H9 (cell line): Measurements from ENCODE around the gene MRGPRG. TPM values are rescaled to one million over a fixed set of nuclear protein-coding genes. Genes with fewer than 3 reads are reported as not detected.

Experiments used
- DNase-seq: peaks from one replicate; pipeline ENCODE4 v3.0.0-alpha.2; 2017
- H2AFZ ChIP-seq: one replicate; pipeline ENCODE4 v1.6.1; 2013; ENCODE audit warnings: mild to moderate bottlenecking, low read length, control low read depth, moderate library complexity
- H2AK5ac ChIP-seq: 2 replicates; pipeline ENCODE4 v1.6.1; 2013; ENCODE audit warnings: low read length, control low read depth, mixed read lengths; ENCODE audit not compliant: insufficient read length
- H2BK120ac ChIP-seq: one replicate; pipeline ENCODE4 v1.6.1; 2013; ENCODE audit warnings: low read depth, mild to moderate bottlenecking, low read length, control low read depth, inconsistent platforms; ENCODE audit not compliant: poor library complexity, severe bottlenecking
- H2BK12ac ChIP-seq: 2 replicates; pipeline ENCODE4 v1.6.1; 2013; ENCODE audit warnings: low read length, control low read depth, mixed read lengths, low read depth; ENCODE audit not compliant: insufficient read length
- H2BK15ac ChIP-seq: 2 replicates; pipeline ENCODE4 v1.6.1; 2013; ENCODE audit warnings: low read depth, low read length, control low read depth
- H2BK20ac ChIP-seq: one replicate; pipeline ENCODE4 v1.6.1; 2013; ENCODE audit warnings: low read depth, mild to moderate bottlenecking, low read length, control low read depth, inconsistent platforms; ENCODE audit not compliant: poor library complexity, severe bottlenecking
- H2BK5ac ChIP-seq: 2 replicates; pipeline ENCODE4 v1.6.1; 2013; ENCODE audit warnings: low read length, control low read depth, mixed read lengths; ENCODE audit not compliant: insufficient read length
- H3K14ac ChIP-seq: 2 replicates; pipeline ENCODE4 v1.6.1; 2013; ENCODE audit warnings: low read length, control low read depth; ENCODE audit not compliant: insufficient read depth
- H3K18ac ChIP-seq: 2 replicates; pipeline ENCODE4 v1.6.1; 2013; ENCODE audit warnings: low read depth, mild to moderate bottlenecking, mixed read lengths, low read length, control low read depth; ENCODE audit not compliant: insufficient read length
- H3K23ac ChIP-seq: 2 replicates; pipeline ENCODE4 v1.6.1; 2013; ENCODE audit warnings: low read length, control low read depth, mixed read lengths, low read depth; ENCODE audit not compliant: insufficient read length
- H3K23me2 ChIP-seq: 2 replicates; pipeline ENCODE4 v1.6.1; 2013; ENCODE audit warnings: low read depth, mild to moderate bottlenecking, mixed read lengths, low read length, control low read depth; ENCODE audit not compliant: insufficient read length, poor library complexity, severe bottlenecking
- H3K27ac ChIP-seq: 2 replicates; pipeline ENCODE4 v1.5.1; 2013; ENCODE audit warnings: low read length, control low read depth, mixed read lengths, low read depth; ENCODE audit not compliant: insufficient read length
- H3K27me3 ChIP-seq: 2 replicates; pipeline ENCODE4 v1.6.1; 2013; ENCODE audit warnings: low read length, control low read depth, inconsistent platforms; ENCODE audit not compliant: insufficient read depth
- H3K4ac ChIP-seq: 2 replicates; pipeline ENCODE4 v1.6.1; 2013; ENCODE audit warnings: low read depth, mild to moderate bottlenecking, control low read depth, inconsistent platforms, low read length, moderate library complexity
- H3K4me1 ChIP-seq: 2 replicates; pipeline ENCODE4 v1.6.1; 2013; ENCODE audit warnings: low read length, control low read depth, inconsistent platforms; ENCODE audit not compliant: insufficient read depth
- H3K4me2 ChIP-seq: 2 replicates; pipeline ENCODE4 v1.6.1; 2013; ENCODE audit warnings: low read length, control low read depth, mixed read lengths; ENCODE audit not compliant: insufficient read length, insufficient read depth
- H3K56ac ChIP-seq: 2 replicates; pipeline ENCODE4 v1.6.1; 2013; ENCODE audit warnings: low read depth, mild to moderate bottlenecking, mixed read lengths, low read length, control low read depth; ENCODE audit not compliant: insufficient read length
- H3K79me1 ChIP-seq: 2 replicates; pipeline ENCODE4 v1.6.1; 2013; ENCODE audit warnings: low read depth, mild to moderate bottlenecking, moderate library complexity, low read length, control low read depth, inconsistent platforms; ENCODE audit not compliant: insufficient read depth, poor library complexity, severe bottlenecking
- H3K79me2 ChIP-seq: 2 replicates; pipeline ENCODE4 v1.6.1; 2013; ENCODE audit warnings: low read length, control low read depth, inconsistent platforms; ENCODE audit not compliant: insufficient read depth
- H3K9ac ChIP-seq: 2 replicates; pipeline ENCODE4 v1.6.1; 2013; ENCODE audit warnings: low read length, control low read depth, mixed read lengths; ENCODE audit not compliant: insufficient read length; ENCODE audit errors: extremely low read depth
- H3K9me3 ChIP-seq: one replicate; pipeline ENCODE4 v1.6.1; 2013; ENCODE audit warnings: low read depth, low read length, inconsistent platforms; ENCODE audit not compliant: control insufficient read depth
- H3T11ph ChIP-seq: one replicate; pipeline ENCODE4 v1.6.1; 2013; ENCODE audit warnings: mild to moderate bottlenecking, low read length, control low read depth, inconsistent platforms
- H4K20me1 ChIP-seq: one replicate; pipeline ENCODE4 v1.6.1; 2013; ENCODE audit not compliant: control insufficient read depth, insufficient read length, insufficient read depth
- H4K5ac ChIP-seq: 2 replicates; pipeline ENCODE4 v1.6.1; 2013; ENCODE audit warnings: low read depth, mild to moderate bottlenecking, mixed read lengths, low read length, control low read depth; ENCODE audit not compliant: insufficient read length
- H4K8ac ChIP-seq: replicated peaks from 2 replicates; pipeline ENCODE4 v1.6.1; 2013; ENCODE audit warnings: low read length, control low read depth, mixed read lengths, low read depth; ENCODE audit not compliant: insufficient read length
- H4K91ac ChIP-seq: 2 replicates; pipeline ENCODE4 v1.6.1; 2013; ENCODE audit warnings: low read depth, mild to moderate bottlenecking, moderate library complexity, mixed read lengths, low read length, control low read depth; ENCODE audit not compliant: insufficient read length
- H3K27ac Mint-ChIP-seq, 3 experiments: 2 replicates in 2 of 3; 3 replicates in 1 of 3; pipeline ENCODE4 v1.8.0; 2020 to 2021; ENCODE audit warnings: mixed read lengths in 3 of 3, mild to moderate bottlenecking in 1 of 3, moderate library complexity in 1 of 3
- H3K27me3 Mint-ChIP-seq: 2 replicates; pipeline ENCODE4 v1.8.0; 2021; ENCODE audit warnings: low read depth, mild to moderate bottlenecking, moderate library complexity, mixed read lengths
- H3K36me3 Mint-ChIP-seq, 3 experiments: 2 replicates in 2 of 3; 3 replicates in 1 of 3; pipeline ENCODE4 v1.8.0; 2020 to 2021; ENCODE audit warnings: low read depth in 3 of 3, mixed read lengths in 3 of 3; ENCODE audit not compliant: insufficient read depth in 1 of 3
- H3K4me1 Mint-ChIP-seq, 2 experiments: 2 replicates each; pipeline ENCODE4 v1.8.0; 2020; ENCODE audit warnings: mixed read lengths in 2 of 2
- H3K4me3 Mint-ChIP-seq, 2 experiments: 2 replicates in 1 of 2; 3 replicates in 1 of 2; pipeline ENCODE4 v1.8.0; 2020 to 2021; ENCODE audit warnings: mild to moderate bottlenecking in 2 of 2, mixed read lengths in 2 of 2, moderate library complexity in 1 of 2
- H3K9me3 Mint-ChIP-seq, 2 experiments: 2 replicates in 1 of 2; 3 replicates in 1 of 2; pipeline ENCODE4 v1.8.0; 2020; ENCODE audit warnings: mild to moderate bottlenecking in 2 of 2, mixed read lengths in 2 of 2, moderate library complexity in 1 of 2
- CTCF ChIP-seq: fragments of 200-600 bp; sonication (generic); conservative IDR thresholded peaks from 3 replicates; pipeline ENCODE4 v1.8.0; 2021; ENCODE audit warnings: antibody characterized with exemption, mild to moderate bottlenecking
- WGBS: extraction: QIAGEN DNeasy Blood & Tissue Kit; methylation state at CpG from one replicate; pipeline ENCODE4 v1.1.7; 2013; ENCODE audit warnings: missing lambda C conversion rate, low lambda C conversion rate, mixed read lengths; ENCODE audit not compliant: insufficient read length; ENCODE audit errors: extremely low coverage; 5-methylcytosine and 5-hydroxymethylcytosine counted together
- total RNA-seq: library from RNA; stranded (reverse); gene quantifications from 2 replicates; pipeline ENCODE4 v1.2.1, GENCODE V29; 2021

The MRGPRG gene
- total RNA-seq, 1 experiment from 2014 or later: not detected

GRCh38 chr11:3197878-3198528 lies 20.6 kb downstream of the MRGPRG start:
- DNase-seq: no peak

More at GRCh38 chr11:3197878-3198528, 20.6 kb downstream of the MRGPRG start:
- Histone ChIP-seq H2BK15ac (no peak overlapping the region), H3K23me2 (peaks cover 1% of the 10 kb centered on the region), H3K4me2 (no peak overlapping the region), H2BK5ac (no peak overlapping the region), H3K79me1 (no peaks in the 10 kb centered on the region), H3K79me2 (no peaks in the 10 kb centered on the region), H2AK5ac (no peak overlapping the region), H3K4me1 (no peaks in the 10 kb centered on the region), H3T11ph (no peak overlapping the region), H3K27me3 (peaks cover 6% of the 10 kb centered on the region; the same call in 1 of the 2 replicates), H3K9me3 (no peaks in the 10 kb centered on the region), H2BK12ac (no peak overlapping the region), H3K23ac (no peak overlapping the region), H4K5ac (no peak overlapping the region), H3K4ac (no peak overlapping the region), H3K9ac (no peak overlapping the region), H2BK120ac (no peak overlapping the region), H4K91ac (no peak overlapping the region), H3K56ac (no peak overlapping the region), H3K14ac (no peak overlapping the region; the same call in 1 of the 2 replicates), H2AFZ (no peak overlapping the region), H3K18ac (no peak overlapping the region), H4K20me1 (no peaks in the 10 kb centered on the region), H2BK20ac (no peak overlapping the region), H3K27ac (no peak overlapping the region), H4K8ac (no peak overlapping the region)
- Mint-ChIP-seq H3K4me3 (no peak overlapping the region), H3K27me3 (peaks cover 35% of the 10 kb centered on the region), H3K9me3 (no peaks in the 10 kb centered on the region), H3K36me3 (no peaks in the 10 kb centered on the region), H3K4me1 (peaks cover 9 to 22% of the 10 kb centered on the region in 2 experiments), H3K27ac (no peak overlapping the region; a peak in 1 of 7 replicates)
- TF ChIP-seq CTCF: no peak
- no CpG with 5 or more reads among the region's 8 CpGs for WGBS
